GM13977 (cell line): ENCODE measurements around the gene PRKAG2.

Experiments
- DNase-seq: peaks from one replicate; pipeline ENCODE4 v3.0.0; 2012; ENCODE audit warnings: low spot score
- in situ Hi-C: fragments of 300-500 bp; cut with MboI; formaldehyde crosslinking; loops from one replicate; pipeline ENCODE4 v1.12.0; 2022; ENCODE audit warnings: low sequenced_read_pairs, low pct_unique_long_range_greater_than_20kb, mixed read lengths, inconsistent platforms; ENCODE audit not compliant: unreplicated experiment
- TF ChIP-seq, protein P1 (sequence below): IDR thresholded peaks from 2 replicates; pipeline ENCODE4 v1.5.1; 2012; ENCODE audit warnings: mild to moderate bottlenecking, control low read depth; ENCODE audit not compliant: insufficient read depth; ENCODE audit errors: extremely low read depth, missing control alignments

The PRKAG2 gene

DNA sequence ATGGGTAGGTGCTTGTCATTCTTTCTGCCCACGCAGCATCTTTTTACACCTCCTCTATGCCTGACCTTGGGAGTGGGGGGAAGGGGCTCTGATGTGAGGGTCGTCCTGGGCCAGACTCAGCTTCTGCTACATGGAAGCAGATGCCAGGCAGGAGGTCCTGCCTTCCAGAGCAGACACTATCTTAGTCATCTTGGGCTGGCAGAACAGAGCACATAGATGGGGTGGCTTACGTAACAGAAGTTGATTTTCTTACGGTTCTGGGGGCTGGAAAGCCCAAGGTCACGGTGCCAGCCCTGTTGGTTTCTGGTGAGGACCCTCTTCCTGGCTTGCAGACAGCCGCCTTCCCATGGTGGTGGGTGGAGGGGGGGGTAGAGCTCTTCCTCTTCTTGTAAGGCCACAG, 159.0 kb downstream of the PRKAG2 start:
- no peak for DNase-seq
- in situ Hi-C loops: no loop called here
- TF ChIP-seq, protein P1, sequence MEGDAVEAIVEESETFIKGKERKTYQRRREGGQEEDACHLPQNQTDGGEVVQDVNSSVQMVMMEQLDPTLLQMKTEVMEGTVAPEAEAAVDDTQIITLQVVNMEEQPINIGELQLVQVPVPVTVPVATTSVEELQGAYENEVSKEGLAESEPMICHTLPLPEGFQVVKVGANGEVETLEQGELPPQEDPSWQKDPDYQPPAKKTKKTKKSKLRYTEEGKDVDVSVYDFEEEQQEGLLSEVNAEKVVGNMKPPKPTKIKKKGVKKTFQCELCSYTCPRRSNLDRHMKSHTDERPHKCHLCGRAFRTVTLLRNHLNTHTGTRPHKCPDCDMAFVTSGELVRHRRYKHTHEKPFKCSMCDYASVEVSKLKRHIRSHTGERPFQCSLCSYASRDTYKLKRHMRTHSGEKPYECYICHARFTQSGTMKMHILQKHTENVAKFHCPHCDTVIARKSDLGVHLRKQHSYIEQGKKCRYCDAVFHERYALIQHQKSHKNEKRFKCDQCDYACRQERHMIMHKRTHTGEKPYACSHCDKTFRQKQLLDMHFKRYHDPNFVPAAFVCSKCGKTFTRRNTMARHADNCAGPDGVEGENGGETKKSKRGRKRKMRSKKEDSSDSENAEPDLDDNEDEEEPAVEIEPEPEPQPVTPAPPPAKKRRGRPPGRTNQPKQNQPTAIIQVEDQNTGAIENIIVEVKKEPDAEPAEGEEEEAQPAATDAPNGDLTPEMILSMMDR: no peak

GRCh38 chr7:151717415-151717814, 159.5 kb downstream of the PRKAG2 start:
- DNase-seq: no peak
- TF ChIP-seq, protein P1: no peak
- in situ Hi-C loops: no loop called here

GRCh38 chr7:151716323-151716722, 160.6 kb downstream of the PRKAG2 start:
- in situ Hi-C loops: no loop called here
- DNase-seq: no peak
- TF ChIP-seq, protein P1: no peak

DNA sequence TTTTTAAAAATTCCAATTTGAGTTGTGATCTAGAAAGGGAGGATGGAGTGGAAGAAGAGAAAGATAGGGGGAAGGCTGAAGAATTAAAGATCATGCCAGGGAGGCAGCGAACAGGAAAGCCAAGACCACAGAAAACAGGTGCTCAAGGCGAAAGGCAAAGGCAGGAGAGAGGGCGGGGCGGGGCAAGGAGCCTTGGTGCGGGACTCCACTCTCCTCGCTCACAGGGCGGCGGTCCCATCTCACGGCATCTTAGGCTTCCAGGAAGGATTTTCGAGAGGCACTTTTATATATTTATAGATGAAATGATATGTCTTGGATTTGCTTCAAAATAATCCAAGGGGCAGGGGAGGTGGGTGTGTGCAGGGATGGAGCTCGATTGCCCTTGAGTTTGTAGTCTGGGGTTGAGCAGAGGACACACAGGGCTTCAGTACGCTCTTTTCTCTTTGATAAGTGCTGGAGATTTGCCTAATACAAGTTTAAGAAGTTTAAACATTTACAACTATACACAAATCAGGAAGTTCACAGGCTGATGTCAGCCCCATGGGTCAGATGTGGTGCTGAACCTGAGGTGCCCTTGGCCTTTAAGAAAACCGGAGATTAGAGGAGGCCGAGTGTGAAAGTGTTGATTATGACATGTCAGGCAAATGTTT, 161.1 kb downstream of the PRKAG2 start:
- in situ Hi-C loops: no loop called here
- DNase-seq: no peak
- TF ChIP-seq, protein P1: no peak

- in situ Hi-C loops: no loop called here
- TF ChIP-seq, protein P1: no peak
- no peak for DNase-seq
Measured at GRCh38 chr7:151714201-151714600, 162.7 kb downstream of the PRKAG2 start.

DNA sequence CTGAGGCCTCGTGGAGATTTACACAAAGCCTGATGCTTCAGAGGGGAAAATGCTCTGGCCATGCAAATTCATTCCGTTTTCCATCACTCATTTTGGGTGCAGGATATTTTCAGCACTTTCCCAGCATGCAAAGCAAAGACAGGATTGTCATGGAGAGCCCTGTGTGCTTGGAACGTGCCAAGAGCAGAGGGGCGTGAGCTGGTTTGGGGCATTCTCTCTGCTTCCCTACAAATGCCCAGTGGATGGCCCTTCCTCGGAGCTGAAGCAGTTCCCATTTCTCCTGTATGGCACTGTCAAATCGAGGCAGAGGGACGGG, 164.1 kb downstream of the PRKAG2 start:
- in situ Hi-C loops: no loop called here
- TF ChIP-seq, protein P1: no peak

More for the DNA sequence above, 164.1 kb downstream of the PRKAG2 start:
- DNase-seq: no peak
